IMR-90 (cell line): Measurements from ENCODE around the gene CNTN5. TPM values are rescaled to one million over a fixed set of nuclear protein-coding genes. Genes with fewer than 3 reads are reported as not detected.

ENCODE experiments used
- ATAC-seq: fragments of 200-7000 bp; cut with Tn5 transposase; 2 replicates; pipeline ENCODE4 v1.9.1; 2020; ENCODE audit warnings: low read depth, mild to moderate bottlenecking, moderate library complexity
- BruUV-seq: library from RNA; stranded (reverse); fragments of 400-500 nt; replicated peaks from 2 replicates; lab custom pipeline; 2021; lab: Mats Ljungman, UMichigan
- CTCF ChIA-PET: fragments of 300-600 bp; formaldehyde crosslinking; extraction: SDS; loops from one replicate; lab custom pipeline; 2021; ENCODE audit warnings: antibody characterized with exemption; lab: Yijun Ruan, JAX
- POLR2A ChIA-PET: fragments of 300-600 bp; sonication (Branson Sonifier 250); formaldehyde crosslinking; loops from one replicate; lab custom pipeline; 2022; ENCODE audit warnings: antibody characterized with exemption; ENCODE audit not compliant: unreplicated experiment; lab: Charles Lee
- DNase-seq: peaks from one replicate; pipeline ENCODE4 v3.0.0; 2013
- H2AFZ ChIP-seq: replicated peaks from 2 replicates; pipeline ENCODE3; 2013; ENCODE audit warnings: low read length, mild to moderate bottlenecking; ENCODE audit not compliant: poor library complexity
- H2AK5ac ChIP-seq: 2 replicates; pipeline ENCODE4 v1.6.1; 2013; ENCODE audit warnings: low read depth, low read length, inconsistent platforms
- H2AK9ac ChIP-seq: replicated peaks from 2 replicates; pipeline ENCODE3; 2013; ENCODE audit warnings: mild to moderate bottlenecking, low read depth, low read length, moderate library complexity; ENCODE audit not compliant: poor library complexity
- H2BK120ac ChIP-seq: 2 replicates; pipeline ENCODE4 v1.6.1; 2013; ENCODE audit warnings: low read depth, low read length, inconsistent platforms
- H2BK15ac ChIP-seq: 3 replicates; pipeline ENCODE4 v1.6.1; 2013; ENCODE audit warnings: low read depth, low read length, inconsistent platforms
- H2BK20ac ChIP-seq: 2 replicates; pipeline ENCODE4 v1.6.1; 2013; ENCODE audit warnings: low read depth, mild to moderate bottlenecking, inconsistent platforms, low read length, moderate library complexity
- H2BK5ac ChIP-seq: 2 replicates; pipeline ENCODE4 v1.6.1; 2013; ENCODE audit warnings: mild to moderate bottlenecking, low read depth, low read length, inconsistent platforms; ENCODE audit not compliant: poor library complexity, severe bottlenecking
- H3K14ac ChIP-seq: replicated peaks from 2 replicates; pipeline ENCODE4 v1.6.1; 2013; ENCODE audit warnings: low read depth, low read length, inconsistent platforms
- H3K18ac ChIP-seq: 2 replicates; pipeline ENCODE4 v1.6.1; 2013; ENCODE audit warnings: low read depth, low read length, control low read depth
- H3K23ac ChIP-seq: 2 replicates; pipeline ENCODE4 v1.6.1; 2013; ENCODE audit warnings: low read depth, low read length, inconsistent platforms
- H3K27ac ChIP-seq: 2 replicates; pipeline ENCODE4 v1.5.1; 2013; ENCODE audit warnings: mild to moderate bottlenecking, control low read depth, low read length; ENCODE audit not compliant: insufficient read depth
- H3K27me3 ChIP-seq: 2 replicates; pipeline ENCODE4 v1.6.1; 2013; ENCODE audit warnings: low read length; ENCODE audit not compliant: control insufficient read depth, insufficient read depth
- H3K36me3 ChIP-seq: 2 replicates; pipeline ENCODE4 v1.6.1; 2013; ENCODE audit warnings: low read length, mixed read lengths; ENCODE audit not compliant: control insufficient read depth, insufficient read depth
- H3K4ac ChIP-seq: 2 replicates; pipeline ENCODE4 v1.6.1; 2013; ENCODE audit warnings: low read depth, low read length, inconsistent platforms
- H3K4me1 ChIP-seq: 2 replicates; pipeline ENCODE4 v1.6.1; 2013; ENCODE audit warnings: low read length, mixed read lengths; ENCODE audit not compliant: control insufficient read depth, insufficient read depth
- H3K4me2 ChIP-seq: 2 replicates; pipeline ENCODE4 v1.6.1; 2013; ENCODE audit warnings: low read depth, mild to moderate bottlenecking, control low read depth, low read length, moderate library complexity
- H3K4me3 ChIP-seq: 2 replicates; pipeline ENCODE4 v1.5.1; 2013; ENCODE audit warnings: low read depth, mild to moderate bottlenecking, control low read depth, low read length, moderate library complexity; ENCODE audit not compliant: insufficient read depth
- H3K56ac ChIP-seq: 2 replicates; pipeline ENCODE4 v1.6.1; 2013; ENCODE audit warnings: low read length, inconsistent platforms; ENCODE audit not compliant: insufficient read depth; ENCODE audit errors: extremely low read depth
- H3K79me1 ChIP-seq, 2 experiments: 2 replicates each; pipeline ENCODE4 v1.6.1; 2013; ENCODE audit warnings: low read length in 2 of 2, inconsistent platforms in 1 of 2, low read depth in 1 of 2
- H3K9ac ChIP-seq: 2 replicates; pipeline ENCODE4 v1.6.1; 2013; ENCODE audit warnings: low read depth, low read length, control low read depth
- H3K9me1 ChIP-seq: 2 replicates; pipeline ENCODE4 v1.6.1; 2013; ENCODE audit warnings: low read length, inconsistent platforms; ENCODE audit not compliant: insufficient read depth
- H3K9me3 ChIP-seq: 2 replicates; pipeline ENCODE4 v1.6.1; 2013; ENCODE audit warnings: low read length; ENCODE audit not compliant: control insufficient read depth, insufficient read depth
- H4K20me1 ChIP-seq: 2 replicates; pipeline ENCODE4 v1.6.1; 2013; ENCODE audit warnings: low read length, inconsistent platforms; ENCODE audit not compliant: insufficient read depth
- H4K5ac ChIP-seq: 2 replicates; pipeline ENCODE4 v1.6.1; 2013; ENCODE audit warnings: mild to moderate bottlenecking, low read depth, low read length, control low read depth
- H4K8ac ChIP-seq, 2 experiments: 2 replicates each; pipeline ENCODE4 v1.6.1; 2013; ENCODE audit warnings: low read depth in 2 of 2, low read length in 2 of 2, control low read depth in 1 of 2, inconsistent platforms in 1 of 2
- H4K91ac ChIP-seq: 2 replicates; pipeline ENCODE4 v1.6.1; 2013; ENCODE audit warnings: low read depth, low read length, inconsistent platforms; ENCODE audit not compliant: insufficient read depth
- ELK1 ChIP-seq: fragments of 150-350 bp; IDR thresholded peaks from 2 replicates; pipeline ENCODE4 v1.6.1; 2016; ENCODE audit warnings: low read depth, mild to moderate bottlenecking, low read length, moderate library complexity, borderline replicate concordance
- WGBS, 2 experiments: methylation state at CpG; one replicate each; pipeline versions ENCODE4 v1.1.5 to v1.1.7; 2013; ENCODE audit warnings: missing lambda C conversion rate in 2 of 2; ENCODE audit not compliant: insufficient read length in 1 of 2; ENCODE audit errors: extremely low coverage in 2 of 2; 5-methylcytosine and 5-hydroxymethylcytosine counted together
- dilution Hi-C: fragments of 300-500 bp; cut with HindIII; formaldehyde crosslinking; loops from one replicate; pipeline ENCODE4 v1.14.3; 2018; ENCODE audit warnings: low sequenced_read_pairs; ENCODE audit not compliant: unreplicated experiment
- in situ Hi-C: fragments of 300-500 bp; cut with MboI; formaldehyde crosslinking; loops from 3 replicates; pipeline ENCODE4 v1.14.3; 2019; ENCODE audit warnings: low sequenced_read_pairs, inconsistent platforms, mixed read lengths
- intact Hi-C: fragments of 100-400 bp; cut with micrococcal nuclease; formaldehyde crosslinking; loops from 2 replicates; pipeline ENCODE4 v1.10.0; 2022
- polyA plus RNA-seq, 3 experiments: library from polyadenylated mRNA; depleted of rRNA; stranded (reverse); fragments of >200 nt; gene quantifications; 2 replicates each; pipeline ENCODE4 v1.2.3, GENCODE V29; 2012; ENCODE audit warnings: low replicate concordance in 1 of 3
- total RNA-seq: library from RNA; depleted of rRNA; stranded (reverse); fragments of >200 nt; gene quantifications from 2 replicates; pipeline ENCODE4 v1.2.3, GENCODE V29; 2012

CNTN5 gene
- total and polyA plus RNA-seq, 2 of the 4 experiments (the other 2 are of a cell fraction) = not detected

- WGBS, 2 experiments = no CpG with 5 or more reads among the region's 2 CpGs
- H3K36me3 ChIP-seq = no peaks in the 10 kb centered on the region
- no peak overlapping the region for H2BK120ac ChIP-seq
- no peak overlapping the region for H4K8ac ChIP-seq
- no peak overlapping the region for H3K4ac ChIP-seq
- no peak for ATAC-seq
- TF ChIP-seq ELK1 = no peak
- H3K14ac ChIP-seq = no peak overlapping the region
- no TSS peak for BruUV-seq
- H3K27ac ChIP-seq = no peak overlapping the region
- H4K91ac ChIP-seq = no peak overlapping the region
- H2BK20ac ChIP-seq = no peak overlapping the region
- H3K18ac ChIP-seq = no peak overlapping the region
- no peak overlapping the region for H2BK5ac ChIP-seq
- H3K56ac ChIP-seq = no peak overlapping the region
- in situ Hi-C loops = no loop called here
- H3K9me1 ChIP-seq = no peaks in the 10 kb centered on the region
- no peak for DNase-seq
- no peaks in the 10 kb centered on the region for H3K79me1 ChIP-seq
- no peak overlapping the region for H2AK5ac ChIP-seq
- ChIA-PET POLR2A (no interaction called here), CTCF (interaction anchor here (0.7 kb wide), 1 partner anchor 102 kb away, joined by 3 read pairs; no protein-coding TSS in a partner anchor)
- dilution Hi-C loops = no loop called here
- H4K5ac ChIP-seq = no peak overlapping the region
- H3K4me3 ChIP-seq = no peak overlapping the region
- H2AK9ac ChIP-seq = no peak overlapping the region
- intact Hi-C loops = no loop called here
- H3K9ac ChIP-seq = no peak overlapping the region
- H3K23ac ChIP-seq = no peak overlapping the region
- no peaks in the 10 kb centered on the region for H3K27me3 ChIP-seq
- no peaks in the 10 kb centered on the region for H3K4me1 ChIP-seq
- H2AFZ ChIP-seq = no peak overlapping the region
- no peaks in the 10 kb centered on the region for H3K9me3 ChIP-seq
- no peak overlapping the region for H2BK15ac ChIP-seq
- no peaks in the 10 kb centered on the region for H4K20me1 ChIP-seq
- H3K4me2 ChIP-seq = no peak overlapping the region
Measured at GRCh38 chr11:99229544-99229943, 208.8 kb downstream of the CNTN5 start.
